DOHH2 (cell line): ENCODE measurements around the gene ZNF84.

Experiments used
- EZH2phosphoT487 ChIP-seq: fragments of 200-600 bp; sonication (generic); IDR thresholded peaks from 2 replicates; pipeline ENCODE4 v1.6.1; 2017; ENCODE audit warnings: borderline replicate concordance, mild to moderate bottlenecking, antibody characterized with exemption, low read length, moderate library complexity, mixed read lengths
- TF ChIP-seq, protein P1 (sequence below): fragments of 200-600 bp; sonication (generic); IDR thresholded peaks from one replicate; pipeline ENCODE4 v1.5.1; 2014; ENCODE audit warnings: antibody characterized with exemption, mild to moderate bottlenecking, low read depth, low read length; ENCODE audit not compliant: poor library complexity, severe bottlenecking

DNA sequence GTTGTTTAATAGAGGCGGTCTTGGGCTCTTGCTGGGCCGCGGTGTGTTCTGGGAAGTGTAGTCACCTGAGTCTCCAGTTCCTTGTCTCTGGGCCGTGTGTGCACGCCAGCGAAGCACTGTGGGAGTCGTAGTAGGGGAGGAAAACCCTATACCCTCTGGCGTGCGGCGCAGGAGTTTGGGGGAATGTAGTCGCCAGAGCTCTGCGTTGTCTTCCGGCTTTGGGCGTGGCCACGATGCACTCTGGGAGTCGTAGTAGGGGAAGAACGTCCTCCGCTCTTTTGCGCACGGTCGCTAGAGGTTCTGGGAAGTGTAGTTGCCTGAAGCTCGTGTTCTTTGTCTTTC, 42.7 kb downstream of the ZNF84 start:
- TF ChIP-seq, protein P1, sequence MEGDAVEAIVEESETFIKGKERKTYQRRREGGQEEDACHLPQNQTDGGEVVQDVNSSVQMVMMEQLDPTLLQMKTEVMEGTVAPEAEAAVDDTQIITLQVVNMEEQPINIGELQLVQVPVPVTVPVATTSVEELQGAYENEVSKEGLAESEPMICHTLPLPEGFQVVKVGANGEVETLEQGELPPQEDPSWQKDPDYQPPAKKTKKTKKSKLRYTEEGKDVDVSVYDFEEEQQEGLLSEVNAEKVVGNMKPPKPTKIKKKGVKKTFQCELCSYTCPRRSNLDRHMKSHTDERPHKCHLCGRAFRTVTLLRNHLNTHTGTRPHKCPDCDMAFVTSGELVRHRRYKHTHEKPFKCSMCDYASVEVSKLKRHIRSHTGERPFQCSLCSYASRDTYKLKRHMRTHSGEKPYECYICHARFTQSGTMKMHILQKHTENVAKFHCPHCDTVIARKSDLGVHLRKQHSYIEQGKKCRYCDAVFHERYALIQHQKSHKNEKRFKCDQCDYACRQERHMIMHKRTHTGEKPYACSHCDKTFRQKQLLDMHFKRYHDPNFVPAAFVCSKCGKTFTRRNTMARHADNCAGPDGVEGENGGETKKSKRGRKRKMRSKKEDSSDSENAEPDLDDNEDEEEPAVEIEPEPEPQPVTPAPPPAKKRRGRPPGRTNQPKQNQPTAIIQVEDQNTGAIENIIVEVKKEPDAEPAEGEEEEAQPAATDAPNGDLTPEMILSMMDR: no peak
- no peak for TF ChIP-seq EZH2phosphoT487
